Ishikawa (cell line): ENCODE measurements around the gene TAF12.

Source experiments
- CEBPB ChIP-seq: IDR thresholded peaks from 2 replicates; pipeline ENCODE4 v1.6.1; 2012
- CREB1 ChIP-seq: IDR thresholded peaks from 2 replicates; pipeline ENCODE4 v1.6.1; 2012; ENCODE audit warnings: low read depth
- EGR1 ChIP-seq: IDR thresholded peaks from 2 replicates; pipeline ENCODE4 v1.6.1; 2012
- EP300 ChIP-seq: IDR thresholded peaks from 2 replicates; pipeline ENCODE4 v1.6.1; 2012; ENCODE audit warnings: borderline replicate concordance
- RAD21 ChIP-seq: IDR thresholded peaks from 2 replicates; pipeline ENCODE4 v1.6.1; 2012; ENCODE audit warnings: low read depth
- TAF1 ChIP-seq: IDR thresholded peaks from 2 replicates; pipeline ENCODE4 v1.6.1; 2012; ENCODE audit warnings: low read depth, mild to moderate bottlenecking
- YY1 ChIP-seq: IDR thresholded peaks from 2 replicates; pipeline ENCODE4 v1.6.1; 2012; ENCODE audit warnings: low read depth
- ZBTB7A ChIP-seq: IDR thresholded peaks from 2 replicates; pipeline ENCODE4 v1.6.1; 2012; ENCODE audit warnings: low read depth
- TF ChIP-seq, protein P1 (sequence below): IDR thresholded peaks from 2 replicates; pipeline ENCODE4 v1.6.1; 2012; ENCODE audit warnings: low read depth, mild to moderate bottlenecking
- TF ChIP-seq, protein P2 (sequence below): IDR thresholded peaks from 2 replicates; pipeline ENCODE4 v1.6.1; 2012
- TF ChIP-seq, protein P3 (sequence below): IDR thresholded peaks from 2 replicates; pipeline ENCODE4 v1.6.1; 2012

DNA sequence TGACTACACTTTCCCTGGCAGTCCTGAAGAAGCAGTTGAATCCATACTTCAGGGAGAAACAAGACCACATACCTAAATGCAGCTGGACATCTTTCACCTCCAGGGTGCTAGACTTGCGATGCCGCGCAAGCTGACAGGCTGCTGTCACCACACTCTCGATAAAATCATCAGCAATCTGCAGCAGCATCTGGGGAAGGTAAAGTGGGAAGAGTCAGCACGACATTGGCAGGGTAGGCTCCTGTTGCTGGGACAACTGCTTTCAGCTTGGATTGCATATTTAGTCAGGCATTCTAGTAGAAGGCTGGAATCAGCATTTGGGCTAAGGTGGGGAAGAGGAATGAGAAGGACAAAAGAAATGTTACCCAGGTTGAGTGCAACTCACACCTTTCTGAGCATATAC, 29.7 kb downstream of the TAF12 start:
- TF ChIP-seq CREB1 (no peak), RAD21 (no peak), TAF1 (no peak), ZBTB7A (no peak), EP300 (no peak), CEBPB (no peak), EGR1 (no peak), YY1 (no peak)
- TF ChIP-seq, protein P1, sequence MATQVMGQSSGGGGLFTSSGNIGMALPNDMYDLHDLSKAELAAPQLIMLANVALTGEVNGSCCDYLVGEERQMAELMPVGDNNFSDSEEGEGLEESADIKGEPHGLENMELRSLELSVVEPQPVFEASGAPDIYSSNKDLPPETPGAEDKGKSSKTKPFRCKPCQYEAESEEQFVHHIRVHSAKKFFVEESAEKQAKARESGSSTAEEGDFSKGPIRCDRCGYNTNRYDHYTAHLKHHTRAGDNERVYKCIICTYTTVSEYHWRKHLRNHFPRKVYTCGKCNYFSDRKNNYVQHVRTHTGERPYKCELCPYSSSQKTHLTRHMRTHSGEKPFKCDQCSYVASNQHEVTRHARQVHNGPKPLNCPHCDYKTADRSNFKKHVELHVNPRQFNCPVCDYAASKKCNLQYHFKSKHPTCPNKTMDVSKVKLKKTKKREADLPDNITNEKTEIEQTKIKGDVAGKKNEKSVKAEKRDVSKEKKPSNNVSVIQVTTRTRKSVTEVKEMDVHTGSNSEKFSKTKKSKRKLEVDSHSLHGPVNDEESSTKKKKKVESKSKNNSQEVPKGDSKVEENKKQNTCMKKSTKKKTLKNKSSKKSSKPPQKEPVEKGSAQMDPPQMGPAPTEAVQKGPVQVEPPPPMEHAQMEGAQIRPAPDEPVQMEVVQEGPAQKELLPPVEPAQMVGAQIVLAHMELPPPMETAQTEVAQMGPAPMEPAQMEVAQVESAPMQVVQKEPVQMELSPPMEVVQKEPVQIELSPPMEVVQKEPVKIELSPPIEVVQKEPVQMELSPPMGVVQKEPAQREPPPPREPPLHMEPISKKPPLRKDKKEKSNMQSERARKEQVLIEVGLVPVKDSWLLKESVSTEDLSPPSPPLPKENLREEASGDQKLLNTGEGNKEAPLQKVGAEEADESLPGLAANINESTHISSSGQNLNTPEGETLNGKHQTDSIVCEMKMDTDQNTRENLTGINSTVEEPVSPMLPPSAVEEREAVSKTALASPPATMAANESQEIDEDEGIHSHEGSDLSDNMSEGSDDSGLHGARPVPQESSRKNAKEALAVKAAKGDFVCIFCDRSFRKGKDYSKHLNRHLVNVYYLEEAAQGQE: no peak
- TF ChIP-seq, protein P2, sequence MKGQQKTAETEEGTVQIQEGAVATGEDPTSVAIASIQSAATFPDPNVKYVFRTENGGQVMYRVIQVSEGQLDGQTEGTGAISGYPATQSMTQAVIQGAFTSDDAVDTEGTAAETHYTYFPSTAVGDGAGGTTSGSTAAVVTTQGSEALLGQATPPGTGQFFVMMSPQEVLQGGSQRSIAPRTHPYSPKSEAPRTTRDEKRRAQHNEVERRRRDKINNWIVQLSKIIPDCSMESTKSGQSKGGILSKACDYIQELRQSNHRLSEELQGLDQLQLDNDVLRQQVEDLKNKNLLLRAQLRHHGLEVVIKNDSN: no peak
- TF ChIP-seq, protein P3, sequence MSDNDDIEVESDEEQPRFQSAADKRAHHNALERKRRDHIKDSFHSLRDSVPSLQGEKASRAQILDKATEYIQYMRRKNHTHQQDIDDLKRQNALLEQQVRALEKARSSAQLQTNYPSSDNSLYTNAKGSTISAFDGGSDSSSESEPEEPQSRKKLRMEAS: no peak
